ENCODE data around the gene PTPRG. TPM values are rescaled to one million over a fixed set of nuclear protein-coding genes. Genes with fewer than 3 reads are reported as not detected.

PTPRG gene
- total and polyA plus RNA-seq, 10 of the 15 experiments (the other 5 are each of a cell fraction or from before 2014, with no cell fraction given): 0.29 to 20.7 (median 1.4) TPM

- no peaks in the 10 kb centered on the region for H4K20me1 ChIP-seq (ENCODE audit: control insufficient read depth, insufficient read depth)
- H3K4me2 ChIP-seq (ENCODE audit: control insufficient read depth, insufficient read depth): no peak overlapping the region
- ChIA-PET POLR2A (no interaction called here), CTCF (interaction anchor here (1.1 kb wide), 1 partner anchor 19 kb away, joined by 3 read pairs; no protein-coding TSS in a partner anchor), RAD21 (ENCODE audit: unreplicated experiment) (no interaction called here), SMC1A (ENCODE audit: uncharacterized antibody, unreplicated experiment) (no interaction called here)
- no peaks in the 10 kb centered on the region for H3K79me2 ChIP-seq (ENCODE audit: control insufficient read depth, insufficient read depth, low read length)
- TF ChIP-seq ETV6 (conservative IDR thresholded peaks at IDR 0.05 in 1 of 2, IDR thresholded peaks at IDR 0.05 in 1 of 2; ENCODE audit: borderline replicate concordance in 1 of 2, low read depth in 1 of 2) (0 out of 4 replicates have a peak, but pooled peaks of 1 of the 2 experiments have one; percentile 6), SMAD1 (IDR thresholded peaks at IDR 0.05; ENCODE audit: low read depth, partially characterized antibody) (no peak), SIN3A (IDR thresholded peaks at IDR 0.05; ENCODE audit: low read depth, low read length) (no peak), KDM1A (IDR thresholded peaks at IDR 0.05; ENCODE audit: borderline replicate concordance) (no peak), PKNOX1 (IDR thresholded peaks at IDR 0.05) (no peak), NR2F1 (conservative IDR thresholded peaks at IDR 0.05) (no peak)
- intact Hi-C loops (cut with micrococcal nuclease; ENCODE audit: unreplicated experiment) (no loop called here), in situ Hi-C loops (cut with MboI) (no loop called here)
- no peak for FAIRE-seq
- WGBS (ENCODE audit: insufficient coverage, insufficient replicate concordance, low lambda C conversion rate, missing lambda C conversion rate): 16% methylated on average over 2 of the region's 2 CpGs
- no peak overlapping the region for H3K27ac ChIP-seq (ENCODE audit: control insufficient read depth, insufficient read depth)
- no peaks in the 10 kb centered on the region for H3K9me3 ChIP-seq (replicated peaks; ENCODE audit: control insufficient read depth, insufficient read depth, low read length)
- no peak for ATAC-seq
- H3K4me3 ChIP-seq: no peak overlapping the region
- no peak overlapping the region for H3K9ac ChIP-seq (ENCODE audit: control insufficient read depth, insufficient read depth, low read length)
- H3K36me3 ChIP-seq (ENCODE audit: control insufficient read depth in 2 of 2, insufficient read depth in 2 of 2, low read length in 1 of 2): no peaks in the 10 kb centered on the region
- no peaks in the 10 kb centered on the region for H3K4me1 ChIP-seq (ENCODE audit: control insufficient read depth, insufficient read depth, low read length)
- no peak overlapping the region for H2AFZ ChIP-seq (ENCODE audit: control insufficient read depth, low read depth, low read length)
- BruUV-seq (replicated peaks): no TSS peak
- no peaks in the 10 kb centered on the region for H3K27me3 ChIP-seq (replicated peaks in 1 of 2; ENCODE audit: control insufficient read depth in 2 of 2, insufficient read depth in 2 of 2, low read length in 1 of 2)
- DNase-seq (ENCODE audit: low read depth, low spot score): no peak
Measured at GRCh38 chr3:61955483-61955882, 394.1 kb downstream of the PTPRG start.

GRCh38 chr3:61956236-61956635 lies 394.9 kb downstream of the PTPRG start:
- FAIRE-seq (no peak), ATAC-seq (no peak), DNase-seq (ENCODE audit: low read depth, low spot score) (no peak)
- Histone ChIP-seq H3K79me2 (ENCODE audit: control insufficient read depth, insufficient read depth, low read length) (no peaks in the 10 kb centered on the region), H3K9ac (ENCODE audit: control insufficient read depth, insufficient read depth, low read length) (no peak overlapping the region), H3K27me3 (replicated peaks in 1 of 2; ENCODE audit: control insufficient read depth in 2 of 2, insufficient read depth in 2 of 2, low read length in 1 of 2) (no peaks in the 10 kb centered on the region), H3K27ac (ENCODE audit: control insufficient read depth, insufficient read depth) (no peak overlapping the region), H3K4me1 (ENCODE audit: control insufficient read depth, insufficient read depth, low read length) (no peaks in the 10 kb centered on the region), H3K4me3 (no peak overlapping the region), H2AFZ (ENCODE audit: control insufficient read depth, low read depth, low read length) (no peak overlapping the region), H3K36me3 (ENCODE audit: control insufficient read depth in 2 of 2, insufficient read depth in 2 of 2, low read length in 1 of 2) (no peaks in the 10 kb centered on the region), H3K4me2 (ENCODE audit: control insufficient read depth, insufficient read depth) (no peak overlapping the region), H4K20me1 (ENCODE audit: control insufficient read depth, insufficient read depth) (no peaks in the 10 kb centered on the region), H3K9me3 (replicated peaks; ENCODE audit: control insufficient read depth, insufficient read depth, low read length) (no peaks in the 10 kb centered on the region)
- 30% methylated on average over 5 of the region's 5 CpGs for WGBS (ENCODE audit: insufficient coverage, insufficient replicate concordance, low lambda C conversion rate, missing lambda C conversion rate)
- BruUV-seq (replicated peaks): no TSS peak
- SMC1A ChIA-PET (ENCODE audit: uncharacterized antibody, unreplicated experiment): interaction anchor here (0.6 to 1.2 kb wide), 2 partner anchors 9 to 76 kb away, joined by 3 to 4 read pairs; no protein-coding TSS in a partner anchor
- POLR2A ChIA-PET: interaction anchor here (0.8 kb wide), 1 partner anchor 9 kb away, joined by 3 read pairs; no protein-coding TSS in a partner anchor
- TF ChIP-seq BACH1 (IDR thresholded peaks at IDR 0.05; ENCODE audit: borderline replicate concordance) (no peak), LARP7 (IDR thresholded peaks at IDR 0.05) (no peak), SREBF1 (IDR thresholded peaks at IDR 0.05; ENCODE audit: low read length) (no peak), SUPT20H (IDR thresholded peaks at IDR 0.05; ENCODE audit: borderline replicate concordance, control insufficient read depth, low read depth, low read length) (no peak)
- in situ Hi-C loops (cut with MboI): no loop called here
- CTCF ChIA-PET: interaction anchor here (1.1 kb wide), 1 partner anchor 20 kb away, joined by 3 read pairs; no protein-coding TSS in a partner anchor
- intact Hi-C loops (cut with micrococcal nuclease; ENCODE audit: unreplicated experiment): no loop called here
- RAD21 ChIA-PET (ENCODE audit: unreplicated experiment): no interaction called here
